ENCODE results near the gene PNPLA5.

PNPLA5 gene

DNA sequence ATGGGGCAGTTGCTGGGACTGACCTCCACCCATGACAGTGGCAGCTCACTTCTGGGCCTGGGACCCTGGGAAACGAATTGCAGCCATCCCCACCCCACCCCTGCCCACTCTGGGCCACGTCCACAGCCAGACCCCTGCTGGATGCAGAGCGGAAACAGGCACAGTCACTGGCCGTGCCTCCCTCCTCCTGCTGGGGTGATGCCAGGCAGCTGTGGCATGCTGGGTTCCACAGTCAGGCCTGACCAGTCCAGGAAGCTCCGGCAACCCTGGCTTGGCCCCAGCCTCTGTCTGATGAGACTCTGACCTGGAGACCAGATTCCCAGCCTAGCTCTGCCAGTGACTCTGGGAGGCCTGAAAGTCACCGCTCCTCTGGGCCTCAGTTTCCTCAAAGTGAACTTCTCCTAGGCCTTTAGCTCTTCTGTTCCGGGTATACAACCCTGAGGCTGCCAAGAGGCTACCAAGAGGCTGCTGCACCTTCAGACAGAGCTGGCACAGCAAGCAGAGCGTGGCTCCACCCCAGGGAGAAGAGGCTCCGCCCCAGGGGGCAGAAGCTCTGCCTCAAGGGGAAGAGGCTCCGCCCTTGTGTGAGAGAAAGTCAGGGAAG is 38.4 kb downstream of the PNPLA5 start:
- no peak for DNase-seq

- no peak for DNase-seq
Observed at GRCh38 chr22:43852573-43853327, 39.1 kb downstream of the PNPLA5 start.

- DNase-seq = no peak
Observed at GRCh38 chr22:43851979-43852307, 39.9 kb downstream of the PNPLA5 start.

DNA sequence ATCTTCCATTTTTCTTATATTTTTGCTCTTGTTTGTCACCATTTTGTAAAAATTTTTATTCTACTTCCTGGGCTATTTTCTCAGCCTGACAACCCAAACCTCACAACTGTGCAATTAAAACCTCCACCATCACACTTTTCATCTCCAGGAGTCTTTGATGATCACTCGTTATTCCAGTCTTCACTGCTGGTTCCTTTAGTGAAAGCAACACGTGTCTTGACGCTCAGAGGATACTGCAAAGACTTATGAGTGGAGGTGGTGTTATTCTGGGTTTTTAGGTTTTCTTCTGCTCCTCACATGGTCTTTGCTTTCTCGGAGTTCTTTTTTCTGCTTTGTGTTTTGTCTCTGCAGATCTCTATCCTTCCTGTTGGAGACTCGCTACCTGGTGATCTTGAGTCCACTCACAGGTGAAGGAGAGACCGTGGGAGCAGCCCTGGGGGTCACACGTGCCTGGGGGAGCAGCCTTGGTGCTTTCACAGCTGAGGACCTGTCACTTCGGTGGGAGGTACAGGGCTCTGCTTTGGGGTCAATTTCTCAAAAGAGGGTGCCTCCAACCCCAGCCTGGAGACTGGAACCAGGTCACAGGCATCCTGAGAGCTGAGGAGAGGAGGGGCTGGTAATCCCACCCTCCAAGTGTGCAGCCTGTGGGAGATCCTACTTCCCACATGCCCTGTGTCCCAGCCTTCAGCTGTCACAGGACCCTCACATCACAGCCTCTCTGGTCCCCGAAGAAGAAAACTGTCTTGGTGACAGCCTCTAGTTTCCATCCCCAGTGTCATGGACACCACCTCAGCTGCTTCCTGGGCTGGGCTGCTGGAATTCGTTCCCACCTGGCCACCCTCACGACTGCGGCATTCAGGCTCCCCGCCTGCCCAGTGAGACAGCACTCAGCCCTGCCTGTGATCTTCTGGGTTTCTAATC is 40.5 kb downstream of the PNPLA5 start:
- DNase-seq = no peak

DNA sequence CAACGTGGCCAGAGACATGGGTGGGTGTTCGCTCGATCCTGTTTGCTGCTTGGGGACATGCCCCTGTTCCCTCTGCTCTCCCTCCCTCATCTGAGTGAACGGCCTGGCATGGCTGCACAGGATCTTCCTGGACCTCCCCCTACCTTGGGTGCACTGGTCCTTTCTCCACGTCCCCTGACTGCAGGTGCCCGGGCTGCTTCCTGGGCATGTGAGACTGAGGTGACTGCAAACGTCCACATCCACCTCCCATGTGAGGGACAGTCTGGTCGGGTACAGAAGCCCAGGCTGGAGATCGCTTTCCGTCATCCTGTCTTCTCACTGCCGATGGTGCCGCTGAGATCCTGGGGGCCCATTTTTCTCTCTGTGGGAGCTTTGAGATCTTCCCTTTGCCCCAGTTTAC is 41.3 kb downstream of the PNPLA5 start:
- DNase-seq = no peak

DNA sequence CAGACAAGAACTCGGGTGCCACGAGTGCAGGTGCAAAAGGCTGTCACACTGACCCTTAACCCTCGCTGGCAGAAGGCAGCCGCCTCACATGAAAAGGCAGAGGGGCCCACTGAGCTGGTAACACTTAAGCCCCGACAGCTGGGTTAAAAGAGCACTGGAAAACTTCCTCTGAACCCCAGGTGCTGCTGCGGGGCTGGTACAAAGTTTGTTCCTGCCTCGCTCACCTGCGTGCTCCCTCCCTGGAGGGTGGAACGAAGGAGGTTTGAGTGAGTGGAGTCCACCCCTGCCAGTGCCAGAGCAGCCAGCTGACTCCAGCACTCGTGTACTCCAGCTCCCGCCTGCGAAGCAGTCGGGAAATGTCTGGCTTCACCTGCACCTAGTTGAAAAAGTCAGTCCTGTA is 42.1 kb downstream of the PNPLA5 start:
- DNase-seq = no peak

- DNase-seq = no peak
Observed at GRCh38 chr22:43848366-43849171, 43.2 kb downstream of the PNPLA5 start.

GRCh38 chr22:43847376-43848289 is 44.2 kb downstream of the PNPLA5 start:
- DNase-seq = no peak

- DNase-seq = no peak
Observed at GRCh38 chr22:43846966-43847365, 44.8 kb downstream of the PNPLA5 start.

GRCh38 chr22:43845981-43846380 is 45.8 kb downstream of the PNPLA5 start:
- DNase-seq = no peak

- DNase-seq = no peak
Observed at GRCh38 chr22:43844560-43845545, 47.0 kb downstream of the PNPLA5 start.

DNA sequence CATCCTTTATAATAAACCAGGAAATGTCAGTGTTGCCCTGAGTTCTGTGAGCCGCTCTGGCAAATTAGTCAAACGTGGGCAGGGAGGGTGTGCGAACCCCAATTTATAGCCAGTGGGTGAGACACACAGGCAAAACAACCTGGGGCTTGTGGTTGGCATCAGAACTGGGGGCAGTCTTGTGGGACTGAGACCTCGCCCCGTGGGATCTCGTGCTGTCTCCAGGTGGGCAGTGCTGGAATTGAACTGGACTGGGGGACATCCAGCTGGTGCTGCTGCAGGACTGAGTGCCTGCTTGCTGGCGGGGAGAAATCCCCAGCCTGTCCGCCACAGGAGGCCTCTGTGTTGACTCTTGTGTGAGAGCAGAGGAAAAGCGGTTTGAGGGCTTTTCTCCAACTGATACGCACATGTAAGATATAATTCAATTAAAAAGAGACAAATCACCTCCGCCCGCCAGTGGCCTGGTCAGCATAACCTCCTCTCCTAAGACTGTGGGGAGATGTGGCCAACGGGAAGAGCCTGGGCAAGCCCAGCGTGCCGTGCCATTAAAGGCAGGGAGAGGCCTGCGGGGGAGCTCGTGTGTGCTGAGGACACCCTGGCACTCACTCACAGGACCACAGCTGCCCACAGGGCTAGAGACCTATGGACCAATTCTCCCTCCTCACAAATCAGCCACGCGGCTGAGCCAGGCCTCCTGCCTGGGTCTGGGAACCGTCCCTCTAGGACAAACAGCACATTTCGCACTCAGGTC is 47.9 kb downstream of the PNPLA5 start:
- DNase-seq = no peak

GRCh38 chr22:43841742-43842141 is 50.1 kb downstream of the PNPLA5 start:
- DNase-seq = no peak

- no peak for DNase-seq
Observed at GRCh38 chr22:43840851-43841250, 51.0 kb downstream of the PNPLA5 start.

DNA sequence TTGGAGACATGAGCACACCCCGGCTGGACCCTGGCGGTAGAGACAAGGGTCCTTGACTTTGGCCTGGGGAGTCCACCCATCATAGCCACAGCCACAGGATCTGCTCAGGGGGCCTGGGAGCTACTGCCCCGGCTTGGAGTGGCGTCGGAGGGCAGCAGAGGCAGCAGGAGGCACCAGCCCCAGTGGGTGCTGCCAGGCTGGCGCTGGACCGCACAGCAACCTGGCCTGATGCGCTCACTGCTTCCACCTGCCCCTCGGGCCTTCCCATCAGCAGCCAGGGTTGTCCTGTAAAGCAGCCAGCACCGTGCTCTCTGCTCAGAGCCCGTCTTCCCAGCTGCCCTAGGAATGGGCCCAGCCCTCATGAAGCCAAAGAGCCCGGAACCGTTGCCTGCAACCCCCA is 51.4 kb downstream of the PNPLA5 start:
- DNase-seq = no peak

DNA sequence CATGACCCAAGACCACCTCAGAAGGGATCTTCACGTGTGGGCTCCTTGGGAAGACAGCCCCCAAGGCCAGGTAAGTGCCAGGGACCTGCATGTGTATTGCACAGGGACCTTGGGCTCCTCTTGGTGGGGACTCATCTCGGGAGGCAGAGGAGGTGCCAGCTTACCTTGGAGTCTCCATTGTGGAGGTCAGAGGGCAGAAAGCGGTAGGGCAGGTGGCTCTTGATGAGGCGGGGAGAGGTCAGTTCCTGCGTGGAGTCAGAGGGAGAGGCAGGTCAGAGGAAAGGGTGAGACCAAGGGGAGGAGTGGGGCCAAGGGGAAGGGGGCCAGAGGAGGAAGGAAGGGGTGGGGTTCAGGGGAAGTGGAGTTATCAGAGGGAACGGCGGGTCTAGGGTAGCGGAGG is 52.0 kb downstream of the PNPLA5 start:
- DNase-seq = no peak

DNA sequence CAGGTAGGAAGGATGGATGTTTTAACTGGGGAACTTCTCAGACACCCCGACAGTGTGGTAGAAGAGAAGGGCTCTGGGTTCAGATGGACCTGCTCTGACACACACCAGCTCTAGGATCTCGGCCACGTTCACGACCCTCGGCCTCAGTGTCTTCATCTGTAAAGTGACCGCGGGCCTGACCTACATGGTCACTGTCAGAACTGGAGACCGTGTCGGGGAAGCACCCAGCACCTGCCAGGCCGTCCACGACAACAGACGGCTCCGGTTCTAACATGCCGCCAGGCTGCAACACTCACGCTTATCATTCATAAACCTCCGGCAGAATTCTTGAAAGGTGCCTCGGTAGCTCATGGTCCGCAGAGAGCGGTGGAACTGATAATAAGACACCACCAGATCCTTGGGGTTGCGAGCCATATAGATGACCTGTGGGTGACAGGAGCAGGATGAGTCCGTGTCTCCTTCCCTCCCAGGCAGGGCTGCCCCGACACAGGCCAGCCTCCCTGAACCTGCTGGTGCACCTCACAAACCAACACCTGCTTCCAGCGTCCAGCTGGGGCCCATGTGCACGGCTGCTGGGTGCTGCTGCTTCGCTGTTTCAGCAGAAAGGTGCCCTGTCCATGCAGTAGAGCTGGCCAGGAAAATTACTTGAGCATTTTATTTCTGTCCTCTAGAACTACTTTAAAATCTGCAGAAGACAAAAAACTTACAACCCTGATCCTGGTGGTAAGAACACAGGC is 53.1 kb downstream of the PNPLA5 start:
- DNase-seq = no peak

DNA sequence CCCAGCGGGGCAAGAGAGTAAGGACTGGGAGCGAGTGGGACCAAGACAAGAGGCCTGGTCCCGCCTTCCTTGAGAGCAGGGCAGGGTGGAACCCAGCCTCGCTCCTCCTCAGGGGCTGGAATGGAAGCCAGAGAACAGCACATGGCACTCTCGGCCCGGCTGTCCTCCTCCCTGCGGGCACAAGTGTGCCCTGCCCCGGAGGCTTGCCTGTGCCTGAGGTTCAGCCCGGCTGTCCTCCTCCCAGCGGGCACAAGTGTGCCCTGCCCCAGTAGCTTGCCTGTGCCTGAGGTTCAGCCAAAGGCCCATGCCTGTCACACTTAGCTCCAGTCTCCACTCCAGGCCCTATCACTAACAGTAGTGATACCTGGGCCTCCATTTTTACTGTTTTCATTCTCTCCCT is 53.7 kb downstream of the PNPLA5 start:
- no peak for DNase-seq

- no peak for DNase-seq
Observed at GRCh38 chr22:43837666-43838065, 54.1 kb downstream of the PNPLA5 start.
